SK-N-SH (cell line): ENCODE results near the gene PDIA6.

ENCODE experiments used
- CTCF ChIP-seq: fragments of 200-600 bp; sonication (generic); IDR thresholded peaks from 2 replicates; pipeline ENCODE4 v1.6.1; 2017; ENCODE audit warnings: antibody characterized with exemption, mild to moderate bottlenecking, moderate library complexity
- RAD21 ChIP-seq: IDR thresholded peaks from 2 replicates; pipeline ENCODE4 v1.6.1; 2012; ENCODE audit warnings: mild to moderate bottlenecking, low read length
- RCOR1 ChIP-seq: fragments of 150-350 bp; IDR thresholded peaks from 2 replicates; pipeline ENCODE4 v1.6.1; 2017; ENCODE audit warnings: antibody characterized with exemption, low read length
- RFX5 ChIP-seq: IDR thresholded peaks from 2 replicates; pipeline ENCODE4 v1.6.1; 2012; ENCODE audit warnings: mild to moderate bottlenecking, improper control_type of control experiment, low read length
- TCF12 ChIP-seq: IDR thresholded peaks from 2 replicates; pipeline ENCODE4 v1.4.0; 2012
- TF ChIP-seq, protein P1 (sequence below): IDR thresholded peaks from 2 replicates; pipeline ENCODE4 v1.6.1; 2012; ENCODE audit warnings: mild to moderate bottlenecking, low read depth, low read length, moderate library complexity

DNA sequence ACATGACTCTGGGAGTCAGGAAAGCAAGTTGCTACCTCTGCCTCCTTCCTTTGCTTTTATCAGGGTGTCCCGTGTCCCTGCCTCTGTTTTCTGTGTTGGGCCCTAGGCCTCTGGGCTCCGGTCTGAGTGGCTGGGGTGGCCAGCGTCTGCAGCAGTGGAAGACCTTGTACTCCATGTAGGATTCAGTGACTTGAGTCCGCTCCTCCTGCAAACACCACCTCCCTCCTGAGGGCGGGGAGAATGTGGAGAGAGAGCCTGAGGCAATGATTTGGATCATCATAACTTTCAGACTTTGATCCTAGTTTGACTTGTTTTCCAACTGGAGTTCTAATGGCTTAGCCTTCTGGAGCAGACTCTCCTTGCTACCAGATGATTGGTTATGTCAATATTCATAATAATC lies 60.3 kb downstream of the PDIA6 start:
- TF ChIP-seq RAD21 = no peak
- no peak for TF ChIP-seq RCOR1
- TF ChIP-seq, protein P1, sequence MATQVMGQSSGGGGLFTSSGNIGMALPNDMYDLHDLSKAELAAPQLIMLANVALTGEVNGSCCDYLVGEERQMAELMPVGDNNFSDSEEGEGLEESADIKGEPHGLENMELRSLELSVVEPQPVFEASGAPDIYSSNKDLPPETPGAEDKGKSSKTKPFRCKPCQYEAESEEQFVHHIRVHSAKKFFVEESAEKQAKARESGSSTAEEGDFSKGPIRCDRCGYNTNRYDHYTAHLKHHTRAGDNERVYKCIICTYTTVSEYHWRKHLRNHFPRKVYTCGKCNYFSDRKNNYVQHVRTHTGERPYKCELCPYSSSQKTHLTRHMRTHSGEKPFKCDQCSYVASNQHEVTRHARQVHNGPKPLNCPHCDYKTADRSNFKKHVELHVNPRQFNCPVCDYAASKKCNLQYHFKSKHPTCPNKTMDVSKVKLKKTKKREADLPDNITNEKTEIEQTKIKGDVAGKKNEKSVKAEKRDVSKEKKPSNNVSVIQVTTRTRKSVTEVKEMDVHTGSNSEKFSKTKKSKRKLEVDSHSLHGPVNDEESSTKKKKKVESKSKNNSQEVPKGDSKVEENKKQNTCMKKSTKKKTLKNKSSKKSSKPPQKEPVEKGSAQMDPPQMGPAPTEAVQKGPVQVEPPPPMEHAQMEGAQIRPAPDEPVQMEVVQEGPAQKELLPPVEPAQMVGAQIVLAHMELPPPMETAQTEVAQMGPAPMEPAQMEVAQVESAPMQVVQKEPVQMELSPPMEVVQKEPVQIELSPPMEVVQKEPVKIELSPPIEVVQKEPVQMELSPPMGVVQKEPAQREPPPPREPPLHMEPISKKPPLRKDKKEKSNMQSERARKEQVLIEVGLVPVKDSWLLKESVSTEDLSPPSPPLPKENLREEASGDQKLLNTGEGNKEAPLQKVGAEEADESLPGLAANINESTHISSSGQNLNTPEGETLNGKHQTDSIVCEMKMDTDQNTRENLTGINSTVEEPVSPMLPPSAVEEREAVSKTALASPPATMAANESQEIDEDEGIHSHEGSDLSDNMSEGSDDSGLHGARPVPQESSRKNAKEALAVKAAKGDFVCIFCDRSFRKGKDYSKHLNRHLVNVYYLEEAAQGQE = no peak
- TF ChIP-seq CTCF = no peak
- no peak for TF ChIP-seq RFX5
- no peak for TF ChIP-seq TCF12
